Neutrophil (primary cell): Measurements from ENCODE around the gene RHOH.
"Not testable (repeated sequence)": the region's sequence is repeated elsewhere in the genome, so short reads cannot be mapped to it uniquely, and the experiment has no call there.

Experiments used
- H3K27ac ChIP-seq: fragments of 200-600 bp; sonication (generic); 2 replicates; pipeline ENCODE4 v1.5.1; 2016; ENCODE audit warnings: mild to moderate bottlenecking, moderate library complexity
- H3K27me3 ChIP-seq: fragments of 200-600 bp; sonication (generic); 2 replicates; pipeline ENCODE4 v1.6.0; 2016; ENCODE audit warnings: mild to moderate bottlenecking
- H3K36me3 ChIP-seq: fragments of 200-600 bp; sonication (generic); 2 replicates; pipeline ENCODE4 v1.5.1; 2017
- H3K4me1 ChIP-seq, 2 experiments: fragments of 200-600 bp in 1 of 2; sonication (generic) in 1 of 2; 1 replicate in 1 of 2; 2 replicates in 1 of 2; pipeline versions ENCODE4 v1.5.1 to v1.6.1; 2013 to 2016; ENCODE audit warnings: low read depth in 1 of 2, low read length in 1 of 2, mild to moderate bottlenecking in 1 of 2, moderate library complexity in 1 of 2; ENCODE audit not compliant: control insufficient read depth in 1 of 2, insufficient read depth in 1 of 2
- H3K4me3 ChIP-seq, 2 experiments: fragments of 200-600 bp in 1 of 2; sonication (generic) in 1 of 2; 1 replicate in 1 of 2; 2 replicates in 1 of 2; pipeline ENCODE4 v1.5.1; 2013 to 2016; ENCODE audit warnings: low read depth in 1 of 2, low read length in 1 of 2, mild to moderate bottlenecking in 1 of 2, moderate library complexity in 1 of 2
- H3K9me3 ChIP-seq: fragments of 200-600 bp; sonication (generic); 2 replicates; pipeline ENCODE4 v1.5.1; 2016
- TF ChIP-seq, protein P1 (sequence below): fragments of 200-600 bp; sonication (generic); IDR thresholded peaks from 2 replicates; pipeline ENCODE4 v1.5.1; 2016; ENCODE audit warnings: antibody characterized with exemption

Gene RHOH, protein sequence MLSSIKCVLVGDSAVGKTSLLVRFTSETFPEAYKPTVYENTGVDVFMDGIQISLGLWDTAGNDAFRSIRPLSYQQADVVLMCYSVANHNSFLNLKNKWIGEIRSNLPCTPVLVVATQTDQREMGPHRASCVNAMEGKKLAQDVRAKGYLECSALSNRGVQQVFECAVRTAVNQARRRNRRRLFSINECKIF

DNA sequence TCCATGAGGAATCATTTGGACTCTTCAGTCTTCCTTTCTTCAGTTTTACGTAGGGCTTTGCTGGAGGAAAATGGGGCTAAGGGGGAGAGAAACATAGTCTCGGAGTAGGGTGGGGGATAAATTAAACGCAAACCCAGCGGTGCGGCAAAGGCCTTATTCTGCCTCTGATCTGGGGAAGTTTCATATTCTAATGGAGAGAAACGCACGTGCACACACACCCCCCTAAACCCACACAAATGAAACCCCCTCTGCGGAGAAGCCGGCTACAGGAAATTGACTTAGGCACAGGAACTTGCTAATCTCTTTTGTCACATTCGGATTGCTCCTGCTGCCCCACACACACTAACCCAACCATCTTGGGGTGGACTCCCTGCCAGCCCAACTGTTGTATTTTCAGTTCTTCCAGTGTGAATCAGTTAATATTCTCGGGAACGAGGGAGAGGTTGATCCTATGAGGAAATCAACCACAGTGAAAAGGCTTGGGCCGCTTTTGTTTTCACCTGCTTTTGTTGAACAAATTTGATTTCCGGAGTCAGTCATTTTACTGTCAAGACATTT lies at the start of gene RHOH:
Gene RHOH, plus strand, starts transcription at position 308 of the 558 bp plus-strand sequence. CDS start 46,356 bp downstream, outside the sequence.
- peak within 1 kb of the TSS; percentile 82 for H3K27ac ChIP-seq
- TF ChIP-seq, protein P1, sequence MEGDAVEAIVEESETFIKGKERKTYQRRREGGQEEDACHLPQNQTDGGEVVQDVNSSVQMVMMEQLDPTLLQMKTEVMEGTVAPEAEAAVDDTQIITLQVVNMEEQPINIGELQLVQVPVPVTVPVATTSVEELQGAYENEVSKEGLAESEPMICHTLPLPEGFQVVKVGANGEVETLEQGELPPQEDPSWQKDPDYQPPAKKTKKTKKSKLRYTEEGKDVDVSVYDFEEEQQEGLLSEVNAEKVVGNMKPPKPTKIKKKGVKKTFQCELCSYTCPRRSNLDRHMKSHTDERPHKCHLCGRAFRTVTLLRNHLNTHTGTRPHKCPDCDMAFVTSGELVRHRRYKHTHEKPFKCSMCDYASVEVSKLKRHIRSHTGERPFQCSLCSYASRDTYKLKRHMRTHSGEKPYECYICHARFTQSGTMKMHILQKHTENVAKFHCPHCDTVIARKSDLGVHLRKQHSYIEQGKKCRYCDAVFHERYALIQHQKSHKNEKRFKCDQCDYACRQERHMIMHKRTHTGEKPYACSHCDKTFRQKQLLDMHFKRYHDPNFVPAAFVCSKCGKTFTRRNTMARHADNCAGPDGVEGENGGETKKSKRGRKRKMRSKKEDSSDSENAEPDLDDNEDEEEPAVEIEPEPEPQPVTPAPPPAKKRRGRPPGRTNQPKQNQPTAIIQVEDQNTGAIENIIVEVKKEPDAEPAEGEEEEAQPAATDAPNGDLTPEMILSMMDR = no peak
- peak within 1 kb of the TSS; percentile 55 to 63 for H3K4me3 ChIP-seq
- H3K9me3 ChIP-seq = no peaks in the 10 kb centered on the region
- peaks cover 67 to 69% of the 10 kb centered on the region in 2 experiments for H3K4me1 ChIP-seq
- H3K36me3 ChIP-seq = no peaks in the 10 kb centered on the region
- no peaks in the 10 kb centered on the region for H3K27me3 ChIP-seq

DNA sequence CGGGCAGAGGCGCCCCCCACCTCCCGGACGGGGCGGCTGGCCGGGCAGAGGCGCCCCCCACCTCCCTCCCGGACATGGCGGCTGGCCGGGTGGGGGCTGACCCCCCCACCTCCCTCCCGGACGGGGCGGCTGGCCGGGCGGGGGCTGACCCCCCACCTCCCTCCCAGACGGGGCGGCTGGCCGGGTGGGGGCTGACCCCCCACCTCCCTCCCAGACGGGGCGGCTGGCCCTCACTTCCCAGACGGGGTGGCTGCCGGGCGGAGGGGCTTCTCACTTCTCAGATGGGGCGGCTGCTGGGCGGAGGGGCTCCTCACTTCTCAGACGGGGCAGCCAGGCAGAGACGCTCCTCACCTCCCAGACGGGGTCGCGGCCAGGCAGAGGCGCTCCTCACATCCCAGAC lies 49.3 kb upstream of the RHOH start:
- H3K4me3 ChIP-seq, H3K36me3 ChIP-seq, H3K4me1 ChIP-seq, H3K27ac ChIP-seq, H3K27me3 ChIP-seq, H3K9me3 ChIP-seq: not testable (repeated sequence)

- Histone ChIP-seq H3K36me3 (no peaks in the 10 kb centered on the region), H3K4me1 (no peaks in the 10 kb centered on the region), H3K27ac (no peak overlapping the region), H3K27me3 (no peaks in the 10 kb centered on the region), H3K4me3 (no peak overlapping the region), H3K9me3 (no peaks in the 10 kb centered on the region)
- TF ChIP-seq, protein P1 = peak; percentile 86
Observed at GRCh38 chr4:40149960-40150385, 46.9 kb upstream of the RHOH start.

- Histone ChIP-seq H3K27me3 (no peaks in the 10 kb centered on the region), H3K9me3 (no peaks in the 10 kb centered on the region), H3K4me1 (peaks cover 0 to under 1% of the 10 kb centered on the region in 2 experiments), H3K36me3 (no peaks in the 10 kb centered on the region), H3K4me3 (no peak overlapping the region), H3K27ac (no peak overlapping the region)
- TF ChIP-seq, protein P1 = no peak
Observed at GRCh38 chr4:40150932-40151331, 45.9 kb upstream of the RHOH start.

DNA sequence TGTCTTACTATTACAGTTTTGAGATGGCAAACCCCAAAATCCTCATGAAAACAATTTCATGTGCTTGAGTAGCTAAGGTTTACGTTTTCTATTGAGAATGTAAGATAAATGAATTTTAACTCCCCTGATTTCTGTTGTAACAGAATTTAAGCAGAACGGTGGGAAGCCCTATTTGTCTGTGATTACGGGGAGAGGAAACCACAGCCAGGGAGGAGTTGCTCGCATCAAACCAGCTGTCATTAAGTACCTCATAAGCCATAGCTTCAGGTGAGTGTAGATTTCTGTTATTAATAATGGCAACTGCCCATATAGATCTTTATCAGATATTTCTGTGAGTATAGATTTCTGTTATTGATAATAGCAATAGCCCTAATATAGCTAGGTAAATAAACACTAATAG lies 44.2 kb upstream of the RHOH start:
- Histone ChIP-seq H3K27me3 (no peaks in the 10 kb centered on the region), H3K27ac (no peak overlapping the region), H3K4me3 (no peak overlapping the region), H3K36me3 (no peaks in the 10 kb centered on the region), H3K9me3 (no peaks in the 10 kb centered on the region), H3K4me1 (peaks cover 9 to 16% of the 10 kb centered on the region in 2 experiments)
- TF ChIP-seq, protein P1 = no peak

DNA sequence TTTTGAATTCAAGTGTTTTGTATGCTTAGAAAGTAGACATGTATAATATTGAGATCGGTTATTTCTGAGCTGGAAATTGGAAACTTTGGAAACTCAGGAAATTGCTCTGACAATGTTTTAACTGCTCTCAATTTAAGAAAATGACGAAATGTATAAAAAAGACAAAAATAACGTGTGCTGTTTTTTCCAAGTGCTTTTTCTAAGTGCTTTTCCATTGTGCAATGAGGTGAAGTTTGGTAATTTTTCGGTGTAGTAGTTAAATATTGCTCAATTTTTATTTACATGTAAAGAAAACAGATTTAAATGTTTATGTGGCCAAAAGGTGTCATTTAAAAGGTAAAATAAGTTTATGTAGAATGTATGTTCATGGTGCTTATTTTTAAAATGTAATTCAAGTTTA lies 39.4 kb upstream of the RHOH start:
- H3K9me3 ChIP-seq = no peaks in the 10 kb centered on the region
- TF ChIP-seq, protein P1 = no peak
- no peaks in the 10 kb centered on the region for H3K27me3 ChIP-seq
- H3K4me3 ChIP-seq = no peak overlapping the region
- H3K36me3 ChIP-seq = no peaks in the 10 kb centered on the region
- peaks cover 12 to 19% of the 10 kb centered on the region in 2 experiments for H3K4me1 ChIP-seq
- peak overlapping the region; percentile 18 for H3K27ac ChIP-seq
